GM19351 (cell line): ENCODE measurements around the gene ACAA2.

Experiments
- ATAC-seq: cut with Tn5 transposase; IDR thresholded peaks from one replicate; pipeline ENCODE4 v1.9.1; 2021; ENCODE audit warnings: mild to moderate bottlenecking, moderate library complexity; ENCODE audit not compliant: unreplicated experiment

ACAA2 gene

DNA sequence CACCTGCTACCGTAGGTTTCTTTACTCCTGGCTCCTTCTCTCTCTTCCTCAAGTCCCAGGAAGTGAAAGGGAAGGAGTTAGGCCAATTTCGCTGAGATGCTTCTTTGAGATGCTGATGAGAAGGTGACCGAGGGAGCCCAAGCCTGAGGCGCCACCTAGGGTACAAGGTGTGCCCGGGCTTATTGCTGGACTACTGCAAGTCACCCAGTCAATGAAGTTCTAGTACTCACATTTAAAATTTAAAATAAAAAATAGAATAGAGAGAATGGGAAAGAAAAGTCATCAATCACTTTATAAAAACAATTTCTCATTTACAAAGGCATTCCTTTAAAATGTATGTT is 45.3 kb downstream of the ACAA2 start:
- ATAC-seq = no peak

DNA sequence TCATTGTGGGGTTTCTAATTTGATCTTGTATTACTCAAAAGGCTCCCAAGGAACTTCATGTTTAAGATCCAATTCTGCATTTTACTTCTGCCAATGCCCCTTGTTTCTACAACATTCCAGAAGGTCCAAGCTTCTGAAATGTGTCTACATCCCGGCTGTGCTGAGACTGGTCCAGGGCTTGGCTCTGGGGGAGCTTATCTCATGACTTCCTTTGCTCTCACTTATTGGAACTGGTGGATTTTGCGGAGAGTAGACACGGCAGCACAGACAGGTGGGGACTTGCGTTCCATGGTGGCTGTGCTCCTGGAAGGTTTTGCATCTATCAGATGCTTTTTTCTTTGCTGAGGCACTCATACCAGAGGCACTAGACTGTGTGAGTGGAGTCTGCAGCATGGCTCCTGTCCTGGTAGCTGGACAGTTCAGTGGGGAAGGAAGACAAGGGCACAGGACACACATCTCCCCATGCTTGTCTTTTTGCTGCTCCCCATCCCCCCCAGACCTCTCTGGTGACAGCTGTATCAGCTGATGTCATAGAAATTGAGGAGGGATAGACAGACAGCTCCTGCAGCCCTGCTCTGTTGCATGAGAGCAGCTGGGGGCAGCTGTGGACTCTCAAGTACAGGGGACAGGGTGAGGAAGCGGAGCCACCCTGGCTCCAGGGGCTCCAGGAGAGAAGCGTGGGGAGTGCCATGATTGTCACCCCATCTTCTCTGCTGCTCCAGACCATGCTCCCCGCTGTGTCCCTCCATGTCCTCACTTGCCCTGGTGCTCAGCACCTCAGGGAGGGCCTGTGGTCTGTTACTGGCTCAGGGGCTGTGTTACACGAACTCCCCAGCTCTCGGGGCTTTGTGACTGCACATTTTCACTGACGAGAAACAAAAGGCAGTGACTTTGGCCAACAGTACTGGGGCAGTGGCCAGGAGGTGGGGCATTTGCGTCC is 46.0 kb downstream of the ACAA2 start:
- ATAC-seq = no peak

DNA sequence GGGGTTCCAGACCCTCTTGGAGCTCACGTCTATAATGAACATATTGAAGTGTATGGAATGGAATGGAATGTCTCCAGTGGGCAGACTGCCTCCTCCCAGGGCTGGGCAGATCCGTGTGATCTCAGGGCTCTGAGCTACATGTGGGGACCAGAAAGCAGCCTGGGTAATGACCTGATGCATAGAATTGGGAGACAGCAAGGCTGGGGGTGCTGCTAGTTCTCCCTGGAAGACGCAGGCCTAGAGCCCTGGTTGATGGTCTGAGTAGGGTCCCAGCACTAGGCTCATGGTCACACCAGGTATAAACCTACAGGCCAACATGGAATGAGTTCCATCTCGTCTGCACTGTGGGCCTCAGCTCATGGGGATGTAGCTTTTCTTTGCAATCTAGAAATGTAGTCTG is 46.7 kb downstream of the ACAA2 start:
- no peak for ATAC-seq

DNA sequence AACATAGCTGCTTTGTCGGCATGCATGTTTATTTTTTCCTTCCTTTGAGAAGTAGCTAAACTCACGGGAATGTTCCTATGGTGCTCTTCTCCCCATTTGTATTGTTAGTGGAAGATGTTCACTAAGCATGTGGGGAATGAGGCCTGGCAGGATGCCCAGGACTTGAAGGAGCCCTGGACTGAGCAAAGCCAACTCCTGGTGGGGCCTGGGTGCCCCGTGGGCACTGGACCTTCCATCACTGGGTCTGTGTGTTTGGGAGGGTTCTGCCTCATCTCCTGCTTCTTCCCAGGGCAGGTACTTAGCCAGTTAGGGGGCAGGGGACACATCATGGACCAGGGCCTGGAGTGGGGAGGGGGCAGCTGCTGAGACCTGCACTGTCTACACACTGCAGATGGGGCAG is 49.3 kb downstream of the ACAA2 start:
- no peak for ATAC-seq

- ATAC-seq = no peak
Measured at GRCh38 chr18:49763590-49763989, 49.7 kb downstream of the ACAA2 start.

- ATAC-seq = no peak
Measured at GRCh38 chr18:49762191-49763077, 50.9 kb downstream of the ACAA2 start.

GRCh38 chr18:49761771-49762170 is 51.6 kb downstream of the ACAA2 start:
- ATAC-seq = no peak

DNA sequence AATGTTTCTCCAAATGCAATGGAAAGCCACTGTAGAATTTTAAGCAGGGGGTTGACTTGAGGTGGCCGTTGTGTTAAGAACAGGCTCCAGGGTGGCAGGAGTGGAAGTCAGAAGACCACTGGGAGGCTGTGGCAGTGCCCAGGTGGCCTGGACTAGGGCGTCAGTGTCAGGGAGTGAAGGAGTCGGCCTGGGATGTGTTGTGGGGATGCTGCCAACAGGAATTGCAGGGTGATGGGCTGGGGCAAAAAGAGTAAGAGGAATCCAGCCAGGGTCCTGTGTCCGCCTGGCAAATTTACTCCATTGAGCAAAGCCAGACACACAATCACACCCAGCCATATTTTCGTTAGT is 55.1 kb downstream of the ACAA2 start:
- no peak for ATAC-seq

DNA sequence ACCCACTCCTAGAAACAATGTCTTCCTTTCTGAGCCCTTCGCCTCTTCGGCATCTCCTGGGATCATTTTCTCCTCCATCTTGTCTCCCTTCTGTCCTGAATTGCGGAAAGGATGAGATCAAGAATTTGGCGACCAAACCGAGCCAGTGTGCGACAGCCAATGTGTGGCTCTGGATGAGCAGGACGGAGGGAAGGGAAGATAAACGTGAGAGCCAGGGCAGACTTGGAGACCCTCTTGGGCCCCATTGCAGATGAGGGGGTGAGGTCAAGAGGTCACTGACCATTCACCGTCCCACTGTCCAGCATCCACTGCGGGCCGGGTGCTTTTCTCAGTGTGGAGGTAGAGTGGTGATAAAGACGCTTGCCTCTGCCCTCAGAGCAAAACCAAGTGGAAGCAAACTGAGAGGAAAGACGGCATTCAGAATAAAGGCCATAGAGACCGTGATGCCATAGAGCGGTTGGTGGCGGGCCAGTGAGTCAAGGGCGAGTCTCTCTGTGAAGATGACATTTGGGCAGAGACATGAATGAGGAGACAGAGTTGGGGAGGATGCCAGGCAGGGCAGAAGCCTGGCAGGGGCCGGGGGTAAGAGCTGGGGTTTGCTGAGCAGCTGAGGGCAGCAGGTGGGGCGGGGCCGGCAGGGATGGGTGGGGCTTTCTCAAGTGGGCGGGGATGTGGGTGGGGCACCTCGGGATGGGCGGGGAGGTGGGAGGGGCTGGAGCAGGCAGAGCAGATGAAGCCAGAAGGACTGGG is 55.6 kb downstream of the ACAA2 start:
- no peak for ATAC-seq

GRCh38 chr18:49756671-49757362 is 56.5 kb downstream of the ACAA2 start:
- ATAC-seq = no peak

GRCh38 chr18:49756135-49756534 is 57.2 kb downstream of the ACAA2 start:
- no peak for ATAC-seq

- ATAC-seq = no peak
Measured at GRCh38 chr18:49755489-49755888, 57.8 kb downstream of the ACAA2 start.

DNA sequence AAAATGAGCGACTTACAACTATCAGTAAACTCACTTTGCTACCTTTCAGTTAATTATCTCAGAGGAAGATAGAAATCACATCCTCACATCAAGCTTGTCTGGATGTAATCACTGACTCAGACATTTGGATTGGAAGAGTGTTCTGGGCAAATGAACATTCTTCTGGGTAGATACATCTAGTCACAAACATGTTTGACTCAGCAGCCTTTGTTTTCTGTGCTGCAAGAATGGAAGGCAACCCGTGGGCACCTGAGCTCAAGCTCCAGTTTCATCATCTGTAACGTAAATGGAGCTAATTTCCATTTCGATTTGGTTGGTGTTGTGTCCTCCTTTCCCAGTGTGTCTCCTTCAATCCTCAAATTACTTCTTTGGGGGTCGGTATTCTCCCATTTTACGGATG is 58.5 kb downstream of the ACAA2 start:
- no peak for ATAC-seq

DNA sequence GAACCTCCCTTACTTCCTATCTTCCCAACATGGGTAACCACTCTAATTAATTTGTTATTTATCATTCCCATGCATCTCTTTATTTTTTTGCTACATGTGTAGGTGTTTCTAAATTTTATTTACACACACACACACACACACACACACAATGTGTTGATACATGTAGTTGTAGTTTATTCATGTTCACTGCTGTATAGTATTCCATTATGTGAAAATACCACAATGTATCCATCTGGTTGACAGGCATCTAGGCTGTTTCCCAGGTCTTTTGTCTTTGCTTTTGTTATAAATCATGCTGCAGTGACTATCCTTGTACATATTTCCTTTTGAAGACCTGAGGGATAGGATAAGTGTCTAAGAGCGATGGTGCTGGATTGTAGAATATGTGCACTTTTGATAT is 59.7 kb downstream of the ACAA2 start:
- ATAC-seq = no peak

DNA sequence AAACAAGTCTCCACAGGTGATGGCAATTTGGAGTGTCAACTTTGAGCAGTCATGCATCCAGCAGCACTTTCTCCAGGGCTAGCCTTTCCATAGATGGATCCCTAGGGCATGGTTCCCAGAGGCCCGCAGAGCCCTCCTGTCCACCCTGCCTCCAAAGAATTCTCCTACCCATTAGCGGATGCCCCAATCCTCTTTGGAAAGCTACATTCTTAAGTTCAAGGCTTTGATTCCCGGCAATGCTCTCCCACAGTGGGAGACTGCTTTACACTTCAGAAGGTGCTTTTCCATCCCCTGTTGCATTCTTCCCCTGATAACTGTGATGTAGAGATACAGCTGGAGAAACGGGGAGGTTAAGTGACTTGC is 61.3 kb downstream of the ACAA2 start:
- ATAC-seq = no peak

DNA sequence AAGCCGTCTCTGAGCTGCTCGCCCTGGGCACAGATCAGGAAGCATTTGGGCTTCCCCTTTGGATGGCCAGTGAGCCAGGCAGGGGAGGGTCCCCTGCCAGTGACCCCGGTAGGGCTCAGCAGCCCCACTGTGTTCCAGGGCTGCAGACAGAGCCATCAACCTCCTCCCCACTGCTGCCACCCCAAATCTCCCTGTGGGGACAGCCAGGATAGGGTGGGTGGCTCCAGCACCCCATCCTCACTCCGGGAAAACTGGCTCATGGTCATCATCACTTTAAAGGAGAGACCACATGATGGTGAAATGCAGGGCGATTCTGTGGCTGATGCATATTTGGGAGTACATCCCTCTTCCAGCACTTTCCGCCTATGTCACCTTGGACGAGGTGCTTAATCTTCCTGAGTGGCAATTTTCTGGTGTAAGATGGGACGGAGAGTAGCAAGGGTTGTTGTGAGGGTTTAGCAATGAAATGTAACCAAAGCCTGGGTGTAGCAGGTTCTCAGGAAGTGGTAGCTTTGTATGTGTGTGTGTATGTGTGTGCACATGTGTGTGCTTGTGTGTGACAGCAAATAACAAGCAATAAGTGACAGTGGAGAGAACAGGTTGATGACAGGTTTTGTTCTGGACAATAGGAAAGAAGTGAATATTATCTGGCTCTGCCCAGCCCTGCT is 61.8 kb downstream of the ACAA2 start:
- ATAC-seq = no peak

- ATAC-seq = no peak
Measured at GRCh38 chr18:49749563-49749962, 63.8 kb downstream of the ACAA2 start.

DNA sequence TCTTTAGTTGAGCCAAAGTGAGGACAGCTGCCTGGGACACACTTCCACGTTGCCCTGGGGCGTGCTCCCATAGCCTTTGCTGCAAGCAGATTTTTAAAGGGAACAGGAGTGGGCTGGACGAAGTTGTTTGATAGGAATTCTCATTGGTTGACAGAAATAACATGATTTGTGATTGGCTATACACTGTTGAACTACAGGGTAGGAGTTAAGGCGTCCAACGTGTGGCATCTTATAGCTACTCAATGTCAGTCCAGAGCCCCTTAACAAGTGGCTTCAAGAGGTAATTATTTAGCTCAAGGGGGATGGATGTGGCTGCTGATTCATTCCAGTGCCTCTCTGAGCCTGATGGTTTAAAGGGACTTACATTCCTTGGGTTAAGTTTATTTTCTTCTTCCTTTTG is 65.5 kb downstream of the ACAA2 start:
- no peak for ATAC-seq

GRCh38 chr18:49745045-49746014 is 68.0 kb downstream of the ACAA2 start:
- ATAC-seq = no peak
